OCI-LY7 (cell line): Measurements from ENCODE around the gene IMMP2L.

ENCODE experiments used
- EZH2phosphoT487 ChIP-seq: fragments of 200-600 bp; sonication (generic); IDR thresholded peaks from 2 replicates; pipeline ENCODE4 v1.6.1; 2018; ENCODE audit warnings: low read depth, borderline replicate concordance, mild to moderate bottlenecking, mixed run types, antibody characterized with exemption, low read length, moderate library complexity, mixed read lengths
- TF ChIP-seq, protein P1 (sequence below): fragments of 200-600 bp; sonication (generic); conservative IDR thresholded peaks from 2 replicates; pipeline ENCODE4 v1.5.1; 2014; ENCODE audit warnings: mild to moderate bottlenecking, antibody characterized with exemption, low read length, moderate library complexity, mixed read lengths

DNA sequence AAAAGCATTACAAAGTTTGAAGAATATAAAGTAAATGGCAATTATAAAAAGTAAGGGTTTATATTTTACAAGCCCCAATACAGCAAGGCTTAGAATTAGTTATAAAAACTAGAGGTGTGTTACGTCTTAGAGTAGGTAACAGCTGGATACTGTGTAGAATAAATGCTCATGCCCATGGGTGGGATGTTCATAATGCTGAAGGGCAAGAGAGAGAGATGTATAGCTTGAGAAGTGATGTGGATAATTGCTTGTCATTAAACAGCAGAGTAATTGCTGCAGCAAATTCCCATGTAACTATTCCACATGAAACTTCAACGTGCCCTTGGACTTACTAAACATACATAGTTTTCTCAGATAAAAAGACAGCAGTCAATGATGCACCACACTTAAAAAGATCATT, 233.8 kb downstream of the IMMP2L start:
- TF ChIP-seq, protein P1, sequence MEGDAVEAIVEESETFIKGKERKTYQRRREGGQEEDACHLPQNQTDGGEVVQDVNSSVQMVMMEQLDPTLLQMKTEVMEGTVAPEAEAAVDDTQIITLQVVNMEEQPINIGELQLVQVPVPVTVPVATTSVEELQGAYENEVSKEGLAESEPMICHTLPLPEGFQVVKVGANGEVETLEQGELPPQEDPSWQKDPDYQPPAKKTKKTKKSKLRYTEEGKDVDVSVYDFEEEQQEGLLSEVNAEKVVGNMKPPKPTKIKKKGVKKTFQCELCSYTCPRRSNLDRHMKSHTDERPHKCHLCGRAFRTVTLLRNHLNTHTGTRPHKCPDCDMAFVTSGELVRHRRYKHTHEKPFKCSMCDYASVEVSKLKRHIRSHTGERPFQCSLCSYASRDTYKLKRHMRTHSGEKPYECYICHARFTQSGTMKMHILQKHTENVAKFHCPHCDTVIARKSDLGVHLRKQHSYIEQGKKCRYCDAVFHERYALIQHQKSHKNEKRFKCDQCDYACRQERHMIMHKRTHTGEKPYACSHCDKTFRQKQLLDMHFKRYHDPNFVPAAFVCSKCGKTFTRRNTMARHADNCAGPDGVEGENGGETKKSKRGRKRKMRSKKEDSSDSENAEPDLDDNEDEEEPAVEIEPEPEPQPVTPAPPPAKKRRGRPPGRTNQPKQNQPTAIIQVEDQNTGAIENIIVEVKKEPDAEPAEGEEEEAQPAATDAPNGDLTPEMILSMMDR = no peak
- TF ChIP-seq EZH2phosphoT487 = no peak
